Pons (tissue), 1 donor: Measurements from ENCODE around the gene MEF2C.

Experiments used
- DNase-seq: peaks from one replicate; pipeline ENCODE4 v3.0.0-alpha.2; 2016; ENCODE audit warnings: low spot score

MEF2C gene

GRCh38 chr5:88716101-88716500 lies 166.9 kb downstream of the MEF2C start:
- DNase-seq = no peak

GRCh38 chr5:88715503-88715902 lies 167.5 kb downstream of the MEF2C start:
- no peak for DNase-seq

GRCh38 chr5:88713818-88714217 lies 169.2 kb downstream of the MEF2C start:
- no peak for DNase-seq

DNA sequence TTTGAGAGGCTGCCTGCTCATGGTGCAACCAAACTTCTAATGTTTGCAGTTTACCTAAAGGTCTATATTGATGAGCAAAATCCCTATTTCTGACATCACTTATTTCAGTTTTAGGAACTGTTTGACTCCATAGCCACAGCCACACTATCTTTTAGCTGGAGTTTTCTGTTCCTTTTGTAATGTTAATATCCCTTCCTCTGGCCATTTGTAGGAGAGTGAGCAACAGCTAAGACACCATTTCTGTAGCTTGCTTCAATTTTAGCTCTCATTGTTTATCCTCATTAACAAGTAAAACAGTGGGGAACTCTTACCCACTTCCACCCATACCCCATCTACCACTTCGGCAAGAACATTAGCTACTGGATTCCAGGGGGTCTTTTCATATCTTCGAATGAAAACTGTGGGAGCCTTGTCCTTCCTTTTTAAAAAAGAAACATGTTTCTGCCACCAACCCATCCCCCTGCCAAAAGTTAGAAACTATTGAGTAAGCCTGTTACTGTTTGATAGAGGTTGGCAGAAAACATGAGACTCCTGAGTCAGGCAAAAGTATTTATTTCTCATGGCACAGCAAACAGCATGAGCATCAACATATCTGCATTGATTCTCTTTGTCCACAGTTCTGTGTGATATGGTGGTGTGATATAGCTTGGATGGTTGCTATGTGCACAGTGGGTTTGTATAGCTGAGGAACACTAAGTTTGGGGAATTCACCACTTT lies 174.1 kb downstream of the MEF2C start:
- DNase-seq = no peak

DNA sequence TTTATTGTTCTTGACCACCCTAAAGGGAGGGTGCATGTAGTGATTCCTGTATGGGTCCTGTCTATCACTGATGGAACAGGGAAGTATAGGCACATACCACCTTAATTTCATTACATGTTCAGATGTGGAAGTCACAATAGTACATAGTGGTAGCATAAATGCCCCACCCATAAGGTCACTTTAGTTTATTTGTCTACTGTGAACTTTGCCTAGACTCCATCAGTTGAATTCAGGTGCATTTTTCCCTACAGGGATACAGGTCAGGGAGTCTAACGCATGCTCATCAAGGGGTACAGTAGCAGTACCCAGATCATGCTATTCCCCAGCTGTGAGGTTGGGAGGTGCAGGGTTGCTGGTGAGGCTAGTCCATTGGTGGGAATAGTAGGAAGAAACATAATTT lies 175.0 kb downstream of the MEF2C start:
- no peak for DNase-seq

GRCh38 chr5:88707216-88707965 lies 175.6 kb downstream of the MEF2C start:
- no peak for DNase-seq

- DNase-seq = no peak
Observed at GRCh38 chr5:88702332-88702731, 180.7 kb downstream of the MEF2C start.

DNA sequence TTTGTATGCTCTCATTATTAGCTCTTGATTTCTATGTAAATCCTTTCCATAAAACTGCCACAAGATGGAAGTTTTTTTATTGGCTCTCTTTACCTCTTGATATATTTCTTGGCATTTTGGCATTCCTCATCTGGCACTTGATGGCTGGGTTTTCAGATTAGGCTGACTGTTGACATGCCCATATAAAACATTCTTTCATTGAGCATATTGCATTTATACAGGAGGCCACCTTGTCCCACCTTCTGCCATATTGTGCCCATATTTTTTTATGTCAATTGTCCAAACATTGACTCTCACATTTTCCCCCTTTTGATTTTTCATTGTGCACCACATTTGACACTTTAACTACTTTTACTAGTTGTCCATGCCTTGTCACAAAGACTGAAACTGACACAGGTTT lies 182.9 kb downstream of the MEF2C start:
- no peak for DNase-seq

DNA sequence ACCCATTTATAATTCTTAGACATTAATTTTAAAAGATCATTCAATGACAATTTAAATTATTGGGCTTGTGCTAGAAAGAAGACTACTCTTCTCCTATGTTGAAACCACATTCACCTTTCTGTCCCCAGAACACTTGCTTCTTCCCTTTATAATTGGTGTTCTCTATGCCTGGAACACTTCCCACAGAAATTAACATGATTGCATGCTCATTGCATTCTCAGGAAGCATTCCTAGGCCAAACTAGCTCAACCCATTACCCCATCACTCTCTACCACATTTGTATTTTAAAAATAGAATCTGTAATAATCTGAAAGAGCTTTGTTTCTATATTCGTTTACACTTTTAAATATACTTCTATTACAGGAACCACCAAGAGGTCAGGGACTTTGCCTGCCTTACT lies 184.7 kb downstream of the MEF2C start:
- DNase-seq = no peak

DNA sequence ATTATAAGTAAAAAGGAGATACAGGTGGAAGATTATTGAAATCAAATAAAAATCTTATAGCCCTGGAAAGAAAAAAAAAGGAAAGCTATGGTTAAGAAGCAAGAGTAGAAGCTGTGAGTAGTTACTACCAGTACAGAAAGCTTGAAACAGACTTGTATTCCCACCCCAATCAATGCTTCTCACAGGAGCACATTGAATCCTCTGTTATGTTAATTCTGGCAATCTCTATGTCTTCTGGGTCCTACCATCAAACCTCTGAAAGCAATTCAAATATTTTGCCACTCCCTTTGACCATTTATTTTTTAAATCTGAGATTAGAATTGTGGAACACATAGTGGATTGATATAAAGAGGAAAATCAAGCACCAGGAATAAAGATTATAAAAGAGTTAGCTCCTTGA lies 186.5 kb downstream of the MEF2C start:
- DNase-seq = no peak

DNA sequence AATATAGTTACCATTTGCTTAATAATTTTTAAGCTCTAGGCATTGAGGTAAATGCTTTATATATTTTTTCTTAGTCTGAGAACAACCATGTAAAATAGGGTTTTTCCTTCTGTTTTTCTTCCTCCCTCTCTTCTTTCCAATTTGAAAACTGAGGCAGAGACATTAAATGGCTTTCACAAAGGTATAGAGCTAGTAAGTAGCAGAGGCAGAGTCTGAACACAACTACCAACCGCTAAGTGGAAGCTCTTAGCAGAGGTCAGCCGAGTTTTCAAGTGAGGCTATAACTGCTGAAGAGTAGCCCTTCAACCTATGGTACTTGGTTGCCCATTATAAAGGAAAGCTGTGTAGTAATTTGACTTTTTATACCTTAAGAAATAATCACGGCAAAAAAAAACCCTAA lies 187.1 kb downstream of the MEF2C start:
- no peak for DNase-seq

- DNase-seq = no peak
Observed at GRCh38 chr5:88695232-88695631, 187.8 kb downstream of the MEF2C start.

- DNase-seq = no peak
Observed at GRCh38 chr5:88694023-88694679, 188.8 kb downstream of the MEF2C start.

DNA sequence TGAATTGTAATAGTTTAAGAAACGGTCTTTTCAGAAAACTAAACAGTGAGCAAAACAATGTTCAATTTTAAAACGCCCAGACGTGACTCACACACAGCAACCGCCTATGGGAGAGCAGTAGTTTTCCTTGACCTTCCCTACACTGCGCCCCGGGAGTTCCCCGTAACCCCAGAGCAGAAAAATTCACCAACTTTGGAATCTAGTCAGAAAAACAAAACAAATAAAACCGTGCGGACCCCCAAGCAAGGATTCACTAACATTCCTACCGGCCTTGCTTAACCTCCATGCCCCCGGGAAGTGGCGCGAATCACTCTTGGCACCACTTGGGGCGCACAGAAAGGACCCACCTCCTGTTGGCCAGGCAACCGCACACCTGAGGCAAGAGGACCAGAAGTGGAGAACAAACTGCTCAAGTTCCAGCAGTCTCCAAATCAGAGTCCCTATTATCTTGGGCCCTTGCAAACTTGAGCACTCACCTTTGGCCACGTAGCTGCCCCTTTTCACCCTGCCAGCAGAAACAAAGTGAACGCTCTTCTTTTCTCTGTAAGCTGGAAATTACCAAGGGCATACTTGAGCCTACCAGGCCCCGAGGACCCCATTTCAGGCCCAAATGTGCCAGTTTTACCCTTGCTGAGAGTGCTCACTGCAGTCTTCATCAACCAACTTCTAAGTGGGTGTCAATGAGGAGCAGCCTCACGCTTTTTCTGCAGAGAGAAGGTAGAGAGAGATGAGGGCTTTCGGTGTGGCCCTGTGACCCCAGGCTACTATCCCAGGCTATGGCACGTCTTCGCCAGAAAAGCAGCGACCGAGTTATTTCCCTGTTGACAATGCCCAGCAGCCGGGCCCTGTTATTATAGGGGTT lies 189.7 kb downstream of the MEF2C start:
- no peak for DNase-seq

DNA sequence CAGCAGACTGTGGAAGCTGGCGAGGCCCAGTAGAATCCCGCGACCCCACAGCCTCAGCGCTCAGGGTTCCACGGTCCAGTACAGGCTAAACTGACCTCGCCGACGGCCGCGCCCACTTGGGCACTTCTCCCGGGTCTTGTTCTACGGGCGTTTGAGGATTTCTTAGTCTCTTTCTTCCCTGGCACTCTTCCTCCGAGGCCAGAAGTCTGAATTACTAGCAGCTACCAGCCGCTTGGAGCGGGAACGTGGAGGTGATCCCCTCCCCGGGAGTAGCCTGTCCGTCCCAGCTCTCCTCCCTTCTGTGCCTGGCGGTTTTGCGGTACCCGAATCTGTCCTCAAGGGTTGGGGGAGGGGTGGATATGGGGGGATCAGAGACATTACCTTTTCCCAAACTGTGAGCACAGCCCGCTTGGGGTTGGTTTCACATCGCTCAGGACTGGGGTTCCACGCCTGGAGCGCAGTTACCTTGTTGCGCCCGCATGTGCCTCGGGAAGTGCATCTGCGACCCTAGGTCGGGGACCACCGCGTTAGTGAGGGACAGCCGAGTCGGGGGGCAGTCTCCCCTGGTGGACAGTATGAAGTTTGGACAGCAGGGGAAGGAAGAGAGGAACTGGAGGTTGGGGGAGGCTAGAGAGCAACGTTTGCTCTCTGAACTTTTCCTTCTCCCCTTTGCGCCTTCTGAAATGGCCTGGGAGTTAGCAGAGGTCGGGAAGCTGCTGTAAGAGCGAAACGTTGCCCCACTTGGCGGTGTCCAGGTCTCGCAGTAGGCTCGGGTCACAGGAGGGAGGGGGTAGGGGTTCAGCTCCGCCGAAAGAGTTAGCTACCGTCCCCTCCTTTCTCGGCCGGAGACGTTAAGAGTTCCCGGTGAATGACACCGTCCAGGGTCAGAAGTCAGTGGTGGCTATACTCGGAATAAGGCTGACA lies 190.8 kb downstream of the MEF2C start:
- DNase-seq = peak; percentile 17

DNA sequence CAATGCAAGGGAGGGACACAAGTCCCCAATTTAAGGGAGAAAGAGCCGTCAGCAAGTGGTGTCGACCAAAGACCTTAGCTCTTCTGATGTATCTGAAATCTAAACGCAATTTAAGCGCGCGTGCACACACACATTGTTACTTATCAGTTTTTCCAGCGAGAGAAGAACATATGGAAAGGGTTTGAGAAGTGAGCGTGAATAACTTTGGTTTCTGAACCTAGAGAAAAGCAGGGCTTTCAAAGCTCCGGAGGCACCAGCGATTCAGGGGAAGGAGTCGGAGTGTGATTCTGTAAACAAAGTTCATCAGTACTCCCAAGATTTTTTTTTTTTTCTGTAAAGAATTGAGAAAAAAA lies 191.8 kb downstream of the MEF2C start:
- no peak for DNase-seq

- peak; percentile 86 for DNase-seq
Observed at GRCh38 chr5:88690409-88691229, 192.4 kb downstream of the MEF2C start.

DNA sequence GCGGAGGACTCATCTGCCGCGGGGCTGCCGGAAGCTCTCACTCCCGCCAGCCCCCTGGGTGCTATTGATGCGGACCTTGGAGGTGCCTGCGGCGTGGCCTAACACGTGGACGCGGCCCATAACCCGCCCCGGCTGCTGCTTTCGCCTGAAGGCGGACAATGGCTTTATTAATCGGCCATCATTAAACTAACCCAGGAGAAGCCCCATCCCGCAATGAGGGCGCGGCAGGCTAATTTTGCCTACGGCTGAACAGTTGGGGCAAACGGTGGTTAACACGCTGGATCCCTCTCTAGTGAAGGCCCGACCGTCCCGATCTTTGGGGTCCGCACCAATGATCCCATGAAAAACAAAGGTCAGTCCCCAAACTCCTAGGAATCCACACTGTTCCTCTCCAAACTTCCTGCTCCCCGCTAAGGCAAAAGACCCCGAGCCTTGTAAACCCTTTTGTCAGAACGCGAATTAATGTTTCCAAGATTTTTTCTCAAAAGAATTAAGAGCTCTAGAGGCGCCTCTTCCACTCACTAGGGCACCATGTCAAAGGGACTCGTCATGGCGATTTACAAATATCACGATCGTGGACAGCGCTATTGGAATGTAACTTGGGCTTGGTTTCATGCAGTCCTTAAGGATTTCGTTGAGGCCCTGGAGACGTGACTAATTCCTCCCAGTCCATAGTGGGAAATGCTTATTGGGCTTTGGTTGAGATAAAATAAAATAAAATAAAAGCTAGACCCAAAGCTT lies 193.1 kb downstream of the MEF2C start:
- DNase-seq = peak; percentile 44

DNA sequence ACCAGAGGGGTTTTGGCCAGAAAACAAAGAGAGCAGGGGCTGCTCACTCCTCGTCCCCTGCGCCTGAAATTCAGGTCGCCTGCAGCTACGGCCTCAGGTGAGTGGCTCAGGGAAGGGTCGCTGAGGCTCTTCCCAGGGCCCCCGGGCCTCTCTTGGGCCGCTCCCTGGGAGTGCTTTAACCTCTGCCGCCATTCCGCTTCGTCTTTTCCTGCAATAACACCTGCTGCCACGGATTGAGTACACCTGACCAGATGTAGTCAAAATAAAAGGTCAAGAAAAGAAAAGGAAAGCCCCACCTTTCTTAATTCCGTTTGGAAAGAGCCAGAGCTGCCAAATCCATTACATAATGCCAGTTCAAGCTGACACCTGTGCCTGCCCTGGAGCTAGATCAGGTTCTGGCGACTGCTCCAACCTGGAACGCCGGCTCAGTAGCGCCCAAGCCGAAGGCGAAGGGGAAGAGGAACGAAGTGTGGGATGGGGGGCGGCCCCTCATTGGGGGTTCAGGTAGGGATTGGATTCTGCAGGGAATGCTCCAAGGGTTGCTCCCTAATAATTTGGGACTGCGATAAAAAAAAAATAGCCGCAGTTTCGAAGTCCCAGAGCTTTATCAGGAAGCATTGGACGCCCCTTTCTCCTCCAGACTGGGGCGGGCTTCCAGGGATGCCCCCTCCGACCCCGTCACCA lies 193.9 kb downstream of the MEF2C start:
- DNase-seq = no peak
